OCI-LY7 (cell line): Measurements from ENCODE around the gene KANSL3. TPM values are rescaled to one million over a fixed set of nuclear protein-coding genes. Genes with fewer than 3 reads are reported as not detected.

Experiments
- BruUV-seq: library from RNA; stranded (reverse); fragments of 400-500 nt; replicated peaks from 2 replicates; lab custom pipeline; 2021; lab: Mats Ljungman, UMichigan
- CTCF ChIA-PET: fragments of 300-600 bp; sonication (Branson Sonifier 250); formaldehyde crosslinking; loops from one replicate; lab custom pipeline; 2022; ENCODE audit warnings: antibody characterized with exemption; ENCODE audit not compliant: unreplicated experiment; lab: Charles Lee
- POLR2A ChIA-PET: fragments of 300-600 bp; sonication (Branson Sonifier 250); formaldehyde crosslinking; loops from one replicate; lab custom pipeline; 2022; ENCODE audit warnings: antibody characterized with exemption; lab: Charles Lee
- DNase-seq: peaks from one replicate; pipeline ENCODE4 v3.0.0-alpha.2; 2015; ENCODE audit warnings: low spot score
- H2AFZ ChIP-seq: fragments of 200-600 bp; sonication (generic), shearing (Covaris generic); 2 replicates; pipeline ENCODE4 v1.6.1; 2014; ENCODE audit warnings: mild to moderate bottlenecking, antibody characterized with exemption, low read length, moderate library complexity
- H3K27ac ChIP-seq: fragments of 200-600 bp; sonication (generic); 2 replicates; pipeline ENCODE4 v1.5.1; 2014; ENCODE audit warnings: mixed run types, low read depth, mild to moderate bottlenecking, moderate library complexity, low read length, inconsistent platforms; ENCODE audit not compliant: poor library complexity, severe bottlenecking
- H3K36me3 ChIP-seq: fragments of 200-600 bp; sonication (generic); 2 replicates; pipeline ENCODE4 v1.6.1; 2014; ENCODE audit warnings: mild to moderate bottlenecking, antibody characterized with exemption, low read length, moderate library complexity, mixed read lengths; ENCODE audit not compliant: insufficient read depth
- H3K4me1 ChIP-seq: fragments of 200-600 bp; sonication (generic); 2 replicates; pipeline ENCODE4 v1.5.1; 2014; ENCODE audit warnings: mild to moderate bottlenecking, low read length; ENCODE audit not compliant: insufficient read depth, poor library complexity, severe bottlenecking
- H3K4me2 ChIP-seq: fragments of 200-600 bp; sonication (generic); 2 replicates; pipeline ENCODE4 v1.6.1; 2014; ENCODE audit warnings: mild to moderate bottlenecking, low read length
- H3K4me3 ChIP-seq: fragments of 200-600 bp; sonication (generic); 2 replicates; pipeline ENCODE4 v1.5.1; 2014; ENCODE audit warnings: mild to moderate bottlenecking, low read depth, low read length; ENCODE audit not compliant: poor library complexity, severe bottlenecking
- H3K79me2 ChIP-seq: fragments of 200-600 bp; sonication (generic); 2 replicates; pipeline ENCODE4 v1.6.1; 2016; ENCODE audit warnings: low read depth, mild to moderate bottlenecking, low read length, moderate library complexity, mixed read lengths; ENCODE audit not compliant: insufficient read depth
- H3K9me2 ChIP-seq: fragments of 200-600 bp; sonication (generic); 2 replicates; pipeline ENCODE4 v1.6.1; 2016; ENCODE audit warnings: mild to moderate bottlenecking, low read length, mixed read lengths; ENCODE audit not compliant: insufficient read depth
- H3K9me3 ChIP-seq: fragments of 200-600 bp; sonication (generic); 2 replicates; pipeline ENCODE4 v1.6.1; 2014; ENCODE audit warnings: mild to moderate bottlenecking, mixed run types, low read length, mixed read lengths
- H4K20me1 ChIP-seq: fragments of 200-600 bp; sonication (generic); 2 replicates; pipeline ENCODE4 v1.6.1; 2014; ENCODE audit warnings: mild to moderate bottlenecking, antibody characterized with exemption, low read length, moderate library complexity, mixed read lengths; ENCODE audit not compliant: insufficient read depth
- EZH2phosphoT487 ChIP-seq: fragments of 200-600 bp; sonication (generic); IDR thresholded peaks from 2 replicates; pipeline ENCODE4 v1.6.1; 2018; ENCODE audit warnings: low read depth, borderline replicate concordance, mild to moderate bottlenecking, mixed run types, antibody characterized with exemption, low read length, moderate library complexity, mixed read lengths
- intact Hi-C: fragments of 100-400 bp; cut with micrococcal nuclease; formaldehyde crosslinking; loops from one replicate; pipeline ENCODE4 v1.10.0; 2022; ENCODE audit not compliant: unreplicated experiment
- total RNA-seq, 2 experiments: library from RNA; depleted of rRNA in 1 of 2; stranded (reverse); fragments of >200 nt in 1 of 2; shearing (Covaris generic) in 1 of 2; gene quantifications; 2 replicates each; pipeline ENCODE4 v1.2.3, GENCODE V29; 2014 to 2022
- TF ChIP-seq, protein P1 (sequence below): fragments of 200-600 bp; sonication (generic); conservative IDR thresholded peaks from 2 replicates; pipeline ENCODE4 v1.5.1; 2014; ENCODE audit warnings: mild to moderate bottlenecking, antibody characterized with exemption, low read length, moderate library complexity, mixed read lengths

Gene KANSL3
- total RNA-seq, 2 experiments from 2014 or later, result 46.4 to 51.6 TPM

DNA sequence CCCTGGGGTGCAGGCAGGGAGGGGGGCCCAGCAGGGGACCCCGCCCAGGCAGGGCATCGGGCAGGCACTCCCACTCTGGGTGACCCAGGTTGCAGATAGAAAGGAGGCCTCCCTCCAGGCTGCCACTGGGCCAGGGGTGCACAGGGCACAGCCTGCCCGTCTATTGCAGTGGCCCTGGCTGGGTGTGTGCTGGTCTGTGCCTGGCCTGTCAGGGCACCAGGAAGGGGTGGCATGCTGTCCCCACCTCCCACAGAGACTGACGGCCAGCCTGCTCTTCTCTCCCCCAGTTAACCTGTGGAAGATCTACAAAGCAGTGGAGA lies 88.7 kb downstream of the KANSL3 start:
- Histone ChIP-seq H3K9me2 (no peaks in the 10 kb centered on the region), H3K27ac (no peak overlapping the region), H3K4me1 (no peaks in the 10 kb centered on the region), H3K4me2 (no peak overlapping the region), H4K20me1 (no peaks in the 10 kb centered on the region), H3K9me3 (no peaks in the 10 kb centered on the region), H3K79me2 (no peaks in the 10 kb centered on the region), H3K36me3 (no peaks in the 10 kb centered on the region), H3K4me3 (no peak overlapping the region), H2AFZ (no peak overlapping the region)
- TF ChIP-seq, protein P1, sequence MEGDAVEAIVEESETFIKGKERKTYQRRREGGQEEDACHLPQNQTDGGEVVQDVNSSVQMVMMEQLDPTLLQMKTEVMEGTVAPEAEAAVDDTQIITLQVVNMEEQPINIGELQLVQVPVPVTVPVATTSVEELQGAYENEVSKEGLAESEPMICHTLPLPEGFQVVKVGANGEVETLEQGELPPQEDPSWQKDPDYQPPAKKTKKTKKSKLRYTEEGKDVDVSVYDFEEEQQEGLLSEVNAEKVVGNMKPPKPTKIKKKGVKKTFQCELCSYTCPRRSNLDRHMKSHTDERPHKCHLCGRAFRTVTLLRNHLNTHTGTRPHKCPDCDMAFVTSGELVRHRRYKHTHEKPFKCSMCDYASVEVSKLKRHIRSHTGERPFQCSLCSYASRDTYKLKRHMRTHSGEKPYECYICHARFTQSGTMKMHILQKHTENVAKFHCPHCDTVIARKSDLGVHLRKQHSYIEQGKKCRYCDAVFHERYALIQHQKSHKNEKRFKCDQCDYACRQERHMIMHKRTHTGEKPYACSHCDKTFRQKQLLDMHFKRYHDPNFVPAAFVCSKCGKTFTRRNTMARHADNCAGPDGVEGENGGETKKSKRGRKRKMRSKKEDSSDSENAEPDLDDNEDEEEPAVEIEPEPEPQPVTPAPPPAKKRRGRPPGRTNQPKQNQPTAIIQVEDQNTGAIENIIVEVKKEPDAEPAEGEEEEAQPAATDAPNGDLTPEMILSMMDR, result no peak
- TF ChIP-seq EZH2phosphoT487, result no peak
- intact Hi-C loops, result no loop called here
- CTCF ChIA-PET, result no interaction called here
- no peak for DNase-seq
- POLR2A ChIA-PET, result no interaction called here
- BruUV-seq, result no TSS peak

GRCh38 chr2:96548558-96549465 lies 89.3 kb downstream of the KANSL3 start:
- Histone ChIP-seq H3K4me3 (no peak overlapping the region), H3K4me1 (no peaks in the 10 kb centered on the region), H2AFZ (no peak overlapping the region), H4K20me1 (no peaks in the 10 kb centered on the region), H3K27ac (no peak overlapping the region), H3K9me2 (no peaks in the 10 kb centered on the region), H3K9me3 (no peaks in the 10 kb centered on the region), H3K79me2 (no peaks in the 10 kb centered on the region), H3K4me2 (no peak overlapping the region), H3K36me3 (no peaks in the 10 kb centered on the region)
- POLR2A ChIA-PET, result no interaction called here
- intact Hi-C loops, result no loop called here
- no peak for DNase-seq
- TF ChIP-seq, protein P1, result no peak
- TF ChIP-seq EZH2phosphoT487, result no peak
- CTCF ChIA-PET, result no interaction called here
- BruUV-seq, result no TSS peak

GRCh38 chr2:96547731-96548171 lies 90.4 kb downstream of the KANSL3 start:
- H4K20me1 ChIP-seq, result no peaks in the 10 kb centered on the region
- H3K4me3 ChIP-seq, result no peak overlapping the region
- CTCF ChIA-PET, result no interaction called here
- BruUV-seq, result no TSS peak
- no peaks in the 10 kb centered on the region for H3K9me2 ChIP-seq
- H3K27ac ChIP-seq, result no peak overlapping the region
- no peaks in the 10 kb centered on the region for H3K9me3 ChIP-seq
- no peak for DNase-seq
- POLR2A ChIA-PET, result interaction anchor here (0.6 kb wide), 1 partner anchor 27 kb away, joined by 3 read pairs; no protein-coding TSS in a partner anchor
- intact Hi-C loops, result no loop called here
- no peak for TF ChIP-seq EZH2phosphoT487
- TF ChIP-seq, protein P1, result no peak
- no peak overlapping the region for H3K4me2 ChIP-seq
- no peaks in the 10 kb centered on the region for H3K36me3 ChIP-seq
- H2AFZ ChIP-seq, result no peak overlapping the region
- H3K79me2 ChIP-seq, result no peaks in the 10 kb centered on the region
- no peaks in the 10 kb centered on the region for H3K4me1 ChIP-seq
